Stimulated activated CD4-positive, alpha-beta T cell treated with anti-CD3 and anti-CD28 coated beads, TNF-alpha, amount 100 ng/mL, for 1 hour (primary cell): Measurements from ENCODE around the gene SEZ6.

Source experiments
- DNase-seq, 3 donors: peaks; one replicate each; pipeline ENCODE4 v3.0.0-alpha.2; 2020; ENCODE audit warnings: low read depth in 3 of 3, low spot score in 1 of 3

SEZ6 gene

DNA sequence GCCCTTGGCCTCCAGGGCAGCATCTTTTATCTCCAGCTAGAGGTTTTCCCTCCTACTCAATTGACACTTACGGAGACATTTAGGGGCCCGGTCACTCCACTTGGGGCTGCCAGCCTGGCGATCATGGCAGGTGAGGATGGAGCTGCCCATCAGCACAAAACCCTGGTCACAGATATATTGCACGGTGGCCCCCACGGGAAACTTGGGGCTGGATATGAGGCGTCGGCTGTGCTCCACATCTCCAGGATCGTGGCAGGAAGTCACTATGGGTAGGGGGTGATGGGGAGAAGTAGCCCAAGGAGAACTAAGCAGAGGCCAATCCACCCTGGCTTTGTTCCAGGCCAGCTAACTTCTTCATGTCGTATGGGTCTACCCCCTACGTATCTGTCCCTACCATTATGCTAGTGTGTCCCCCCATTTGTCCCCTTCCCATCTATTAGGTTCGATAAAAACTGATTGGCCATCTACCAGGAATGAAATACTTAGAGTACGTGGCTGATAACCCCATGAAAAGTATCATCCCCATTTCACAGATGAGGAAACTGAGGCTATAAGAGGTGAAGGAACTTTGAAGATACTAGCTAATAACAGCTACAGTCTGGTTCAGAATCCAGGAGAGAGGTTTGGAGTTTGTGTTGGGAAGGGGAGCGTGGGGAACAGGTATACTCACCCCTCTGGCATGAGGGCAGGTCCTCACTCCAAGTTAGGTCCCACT lies 48.4 kb downstream of the SEZ6 start:
- no peak for DNase-seq

- no peak for DNase-seq
Observed at GRCh38 chr17:28956861-28957260, 49.0 kb downstream of the SEZ6 start.

GRCh38 chr17:28956112-28956511 lies 49.7 kb downstream of the SEZ6 start:
- DNase-seq = no peak

- DNase-seq = no peak
Observed at GRCh38 chr17:28955408-28955807, 50.4 kb downstream of the SEZ6 start.

DNA sequence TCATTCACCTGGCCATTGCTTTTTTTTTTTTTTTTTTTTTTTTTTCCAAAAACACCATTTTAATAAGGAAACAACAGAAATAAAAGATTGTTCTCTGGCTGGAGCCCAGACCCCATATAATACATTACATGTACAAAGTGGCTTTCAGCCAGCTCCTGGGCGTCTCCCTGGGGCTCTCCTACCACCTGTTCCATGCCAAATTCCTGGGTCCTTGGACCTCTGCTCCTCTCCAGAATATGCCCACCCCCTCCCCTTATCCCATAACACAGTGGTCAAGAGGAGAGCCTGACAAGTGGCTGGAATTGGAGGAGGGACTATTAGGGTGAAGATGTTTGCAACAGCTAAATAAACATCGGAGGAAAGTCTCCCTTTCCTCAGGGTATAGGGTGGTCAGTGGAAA lies 50.9 kb downstream of the SEZ6 start:
- no peak for DNase-seq

DNA sequence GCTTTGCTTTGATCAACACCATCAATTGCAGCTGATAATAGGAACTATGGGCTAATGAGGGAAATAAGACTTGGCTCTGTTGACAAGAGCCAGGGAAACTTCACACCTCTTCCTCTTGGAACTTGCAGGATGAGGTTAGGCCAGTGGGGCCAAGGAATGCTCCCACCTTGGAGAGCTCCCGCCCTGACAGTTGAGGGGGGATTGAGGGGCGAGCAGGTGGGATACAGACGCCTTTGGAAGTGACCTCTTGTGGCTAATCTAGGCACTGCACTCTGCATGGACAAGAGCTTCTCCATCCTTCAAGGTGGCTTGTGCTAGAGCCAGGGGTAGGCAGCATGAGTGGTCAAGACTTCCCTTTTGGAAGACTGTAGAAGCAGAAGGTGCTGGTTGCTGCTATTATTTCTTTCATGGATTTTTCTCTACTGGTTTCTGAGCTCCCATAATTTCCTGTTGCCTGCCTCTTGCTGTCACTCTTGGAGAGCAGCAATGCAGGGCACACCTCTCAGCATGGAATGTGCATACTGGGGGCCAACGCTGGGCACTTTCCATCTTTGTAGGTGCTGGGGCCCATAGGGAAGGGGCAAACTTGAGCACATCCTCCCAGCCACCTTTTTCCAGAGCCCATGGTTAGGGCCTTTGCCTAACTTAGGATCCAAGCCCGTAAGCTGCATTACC lies 52.3 kb downstream of the SEZ6 start:
- DNase-seq = peak in 2 of 3 donors; percentile 10 to 24

DNA sequence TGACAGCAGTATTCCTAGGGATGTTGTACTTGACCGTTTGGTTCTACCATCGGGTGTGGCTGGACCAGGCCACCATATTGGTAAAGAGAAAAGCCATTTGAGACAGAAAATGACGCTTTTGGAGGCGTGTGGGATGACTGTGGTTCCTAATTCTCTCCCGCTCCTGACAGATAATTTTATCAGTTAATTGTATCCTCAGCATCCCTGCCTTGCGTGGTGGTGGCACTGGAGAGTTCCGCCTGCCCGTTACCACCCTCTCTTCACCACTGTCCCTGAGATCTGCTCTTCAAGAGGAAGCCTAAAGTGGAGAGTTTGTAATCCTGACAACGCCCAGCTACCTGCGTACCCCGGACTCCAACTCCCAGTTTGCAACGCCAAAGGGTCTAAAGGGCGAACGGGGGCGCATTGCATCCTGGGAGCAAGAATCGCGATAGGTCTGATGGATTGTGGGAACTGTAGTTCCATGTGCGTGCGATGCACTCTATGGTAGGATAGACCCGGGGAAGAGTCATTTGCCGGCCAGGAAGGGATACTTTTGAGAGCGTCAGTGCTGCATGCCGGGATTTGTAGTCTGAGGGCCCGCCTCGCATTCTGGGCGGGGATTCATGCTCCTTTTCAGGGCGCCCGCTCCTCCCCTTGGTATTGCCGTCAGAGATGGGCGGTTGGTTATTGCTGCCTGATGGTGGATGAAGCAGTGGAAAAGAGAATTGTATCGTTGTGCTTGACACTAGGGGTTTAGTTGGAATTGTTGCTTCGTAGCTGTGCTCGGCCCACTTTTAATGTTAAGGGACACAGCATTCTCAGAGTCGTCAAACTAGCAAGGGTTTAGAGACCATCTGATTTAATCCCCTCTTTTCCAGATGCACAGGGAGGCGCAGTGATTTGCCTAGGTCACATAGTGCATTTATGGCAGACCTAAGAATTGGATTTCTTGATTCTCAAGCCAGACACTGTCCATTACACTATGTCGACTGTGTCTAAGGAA lies 53.5 kb downstream of the SEZ6 start:
- peak; percentile 74 to 96 (median 88) for DNase-seq

- DNase-seq = peak; percentile 96 to 100 (median 99)
Observed at GRCh38 chr17:28951428-28951990, 54.3 kb downstream of the SEZ6 start, which contains the start of gene PHF12. TSS of gene PHF12 (minus strand) at chr17:28951518. CDS start at chr17:28950960, 558 bp downstream.

DNA sequence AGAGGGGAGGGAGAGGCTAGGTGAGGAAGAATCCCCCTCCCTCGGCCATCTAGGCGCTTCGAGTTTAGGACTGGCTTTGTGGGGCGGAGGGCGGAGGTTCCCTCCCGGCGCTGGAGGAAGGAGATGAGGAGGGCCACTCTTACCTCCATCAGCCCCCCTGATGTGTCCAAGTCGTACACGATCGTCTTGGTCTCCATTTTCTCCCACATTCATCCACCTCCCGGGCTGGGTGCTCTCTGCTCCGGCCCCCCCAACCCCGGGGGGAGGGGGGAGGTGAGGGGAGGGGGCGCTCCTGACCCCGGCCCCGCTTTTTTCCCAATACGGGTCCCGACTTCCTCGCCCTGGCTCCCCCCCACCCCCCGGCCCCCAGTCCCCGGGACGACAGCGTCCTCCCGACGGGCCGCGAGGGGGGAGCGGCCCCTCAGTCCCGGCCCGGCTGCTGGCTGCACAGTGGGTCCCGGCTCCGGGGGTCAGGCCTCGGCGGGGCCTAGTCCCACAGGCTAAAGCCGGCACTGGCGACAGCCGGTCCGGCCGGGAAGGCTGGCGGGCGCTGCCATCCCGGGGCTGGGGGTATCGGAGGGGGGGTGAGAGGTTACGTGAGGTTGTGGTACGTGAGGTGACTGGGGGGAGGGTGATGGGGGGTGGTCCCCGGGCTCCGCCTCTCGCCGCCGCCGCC lies 54.9 kb downstream of the SEZ6 start:
- no peak for DNase-seq

GRCh38 chr17:28950017-28950751 lies 55.6 kb downstream of the SEZ6 start:
- peak in 2 of 3 donors; percentile 12 to 42 for DNase-seq

GRCh38 chr17:28949185-28950016 lies 56.4 kb downstream of the SEZ6 start:
- DNase-seq = peak in 2 of 3 donors; percentile 10 to 54

DNA sequence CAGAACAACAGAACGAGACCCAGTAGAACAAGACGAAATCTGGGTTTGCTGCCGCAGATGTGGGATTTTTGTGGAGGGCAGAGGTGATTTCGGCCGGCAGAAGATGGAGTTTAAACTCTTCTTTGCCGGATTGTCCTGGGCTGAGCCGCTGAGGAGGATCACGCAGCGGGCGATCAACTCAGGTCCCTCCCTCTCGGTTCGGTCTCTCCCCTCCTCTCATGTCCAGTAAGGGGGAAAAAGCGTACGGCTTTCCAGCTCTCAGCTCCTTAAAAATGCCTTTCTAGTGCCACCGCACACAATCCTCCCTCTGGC lies 57.0 kb downstream of the SEZ6 start:
- no peak for DNase-seq

DNA sequence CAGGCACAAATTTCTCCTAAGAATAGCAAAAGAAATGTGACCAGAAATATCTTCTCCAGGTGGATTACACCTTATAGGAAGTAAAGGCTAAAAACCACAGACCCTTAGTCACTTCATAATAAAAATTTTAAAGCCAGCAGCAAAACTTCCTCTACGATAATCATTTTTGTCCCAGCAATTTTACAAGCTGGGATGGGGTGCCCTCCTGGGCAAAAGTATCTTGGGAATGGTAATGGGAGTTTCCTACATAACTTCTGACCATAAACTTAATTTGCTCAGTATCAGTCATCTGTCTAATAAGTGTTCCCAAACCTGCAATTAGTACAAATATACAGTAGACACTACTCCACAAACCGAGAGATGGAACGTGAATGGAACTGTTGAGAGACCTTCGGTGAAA lies 57.5 kb downstream of the SEZ6 start:
- no peak for DNase-seq

DNA sequence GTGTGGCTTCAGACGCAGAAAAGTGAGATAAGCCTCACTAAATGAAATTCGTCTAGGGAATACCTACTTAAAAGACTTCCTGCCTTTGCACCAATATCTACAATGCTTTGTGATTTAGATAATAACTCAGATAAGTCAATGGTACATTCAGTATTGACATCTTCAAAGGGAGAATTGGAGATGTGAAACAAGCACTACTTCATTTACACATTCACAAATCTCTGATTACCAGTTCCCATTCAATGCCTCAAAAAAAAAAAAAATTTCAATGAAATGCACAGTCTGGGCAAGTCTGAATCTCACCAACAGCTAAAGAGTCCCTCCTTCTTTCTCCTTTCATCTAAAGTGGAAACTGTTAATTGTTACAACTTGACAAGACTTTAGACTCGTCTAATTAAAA lies 58.2 kb downstream of the SEZ6 start:
- no peak for DNase-seq

GRCh38 chr17:28946239-28946638 lies 59.6 kb downstream of the SEZ6 start:
- no peak for DNase-seq

GRCh38 chr17:28944862-28945741 lies 60.7 kb downstream of the SEZ6 start:
- DNase-seq = no peak

- DNase-seq = no peak
Observed at GRCh38 chr17:28944343-28944742, 61.5 kb downstream of the SEZ6 start.

DNA sequence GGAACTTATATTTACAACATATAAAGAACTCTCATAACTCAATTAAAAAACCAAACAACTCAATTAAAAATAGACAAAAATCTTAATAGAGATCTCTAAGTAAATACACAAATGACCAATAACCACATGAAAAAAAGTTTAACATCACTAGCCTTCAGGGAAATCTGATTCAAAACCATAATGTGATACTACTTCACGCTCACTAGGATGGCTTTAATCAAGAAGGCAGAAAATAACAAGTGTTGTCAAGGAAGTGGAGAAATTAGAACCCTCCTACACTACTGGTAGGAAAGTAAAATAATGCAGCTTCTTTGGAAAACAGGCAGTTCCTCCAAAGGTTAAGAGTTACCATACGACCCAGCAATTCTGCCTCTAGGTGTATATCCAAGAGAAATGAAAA lies 62.9 kb downstream of the SEZ6 start:
- DNase-seq = no peak
